ENCODE results near the gene C5orf58. TPM values are rescaled to one million over a fixed set of nuclear protein-coding genes. Genes with fewer than 3 reads are reported as not detected.

Gene C5orf58
- total RNA-seq, 2 experiments from 2014 or later: not detected

- DNase-seq: no peak
- intact Hi-C loops (cut with micrococcal nuclease): no loop called here
- Mint-ChIP-seq H3K9me3 (no peaks in the 10 kb centered on the region), H3K27ac (no peak overlapping the region), H3K36me3 (ENCODE audit: low read depth) (no peaks in the 10 kb centered on the region), H3K4me3 (no peak overlapping the region), H3K27me3 (ENCODE audit: low read depth) (peaks cover 2% of the 10 kb centered on the region), H3K4me1 (ENCODE audit: low read depth) (no peaks in the 10 kb centered on the region)
- CTCF ChIA-PET: interaction anchor here (0.7 to 1.3 kb wide), 4 partner anchors 10 to 135 kb away, joined by 3 to 5 read pairs (median 3); no protein-coding TSS in a partner anchor
Measured at GRCh38 chr5:170206216-170206615, 26.6 kb upstream of the C5orf58 start.

GRCh38 chr5:170206958-170207357, 25.8 kb upstream of the C5orf58 start:
- Mint-ChIP-seq H3K4me3 (no peak overlapping the region), H3K36me3 (ENCODE audit: low read depth) (no peaks in the 10 kb centered on the region), H3K4me1 (ENCODE audit: low read depth) (no peaks in the 10 kb centered on the region), H3K27me3 (ENCODE audit: low read depth) (peaks cover 2% of the 10 kb centered on the region), H3K27ac (no peak overlapping the region), H3K9me3 (no peaks in the 10 kb centered on the region)
- intact Hi-C loops (cut with micrococcal nuclease): no loop called here
- no peak for DNase-seq
- CTCF ChIA-PET: no interaction called here

GRCh38 chr5:170211575-170212334, 21.0 kb upstream of the C5orf58 start:
- Mint-ChIP-seq H3K27me3 (ENCODE audit: low read depth) (peaks cover 2% of the 10 kb centered on the region), H3K27ac (no peak overlapping the region), H3K4me3 (no peak overlapping the region), H3K9me3 (no peaks in the 10 kb centered on the region), H3K36me3 (ENCODE audit: low read depth) (no peaks in the 10 kb centered on the region), H3K4me1 (ENCODE audit: low read depth) (no peaks in the 10 kb centered on the region)
- intact Hi-C loops (cut with micrococcal nuclease): no loop called here
- DNase-seq: no peak
- CTCF ChIA-PET: interaction anchor here (0.5 to 2.4 kb wide), 3 partner anchors 15 to 174 kb away, joined by 3 to 9 read pairs (median 3); no protein-coding TSS in a partner anchor

GRCh38 chr5:170216257-170216864, 16.4 kb upstream of the C5orf58 start:
- H3K9me3 Mint-ChIP-seq: no peaks in the 10 kb centered on the region
- intact Hi-C loops (cut with micrococcal nuclease): loop anchor here (1.0 kb wide), 1 partner anchor 116 kb away; no protein-coding TSS in a partner anchor
- CTCF ChIA-PET: interaction anchor here (1.1 to 1.4 kb wide), 3 partner anchors 9 to 116 kb away, joined by 3 to 11 read pairs (median 4); no protein-coding TSS in a partner anchor
- no peaks in the 10 kb centered on the region for H3K4me1 Mint-ChIP-seq (ENCODE audit: low read depth)
- H3K27ac Mint-ChIP-seq: no peak overlapping the region
- no peaks in the 10 kb centered on the region for H3K27me3 Mint-ChIP-seq (ENCODE audit: low read depth)
- H3K36me3 Mint-ChIP-seq (ENCODE audit: low read depth): no peaks in the 10 kb centered on the region
- no peak overlapping the region for H3K4me3 Mint-ChIP-seq
- DNase-seq: peak; percentile 33

- DNase-seq: no peak
- CTCF ChIA-PET: interaction anchor here (0.7 to 3.8 kb wide), 7 partner anchors 8 to 203 kb away, joined by 3 to 18 read pairs (median 4); no protein-coding TSS in a partner anchor
- no peak overlapping the region for H3K27ac Mint-ChIP-seq
- H3K4me1 Mint-ChIP-seq (ENCODE audit: low read depth): no peaks in the 10 kb centered on the region
- no peak overlapping the region for H3K4me3 Mint-ChIP-seq
- H3K36me3 Mint-ChIP-seq (ENCODE audit: low read depth): no peaks in the 10 kb centered on the region
- intact Hi-C loops (cut with micrococcal nuclease): no loop called here
- H3K27me3 Mint-ChIP-seq (ENCODE audit: low read depth): no peaks in the 10 kb centered on the region
- H3K9me3 Mint-ChIP-seq: no peaks in the 10 kb centered on the region
Measured at GRCh38 chr5:170217831-170218230, 15.0 kb upstream of the C5orf58 start.

GRCh38 chr5:170218726-170219125, 14.1 kb upstream of the C5orf58 start:
- Mint-ChIP-seq H3K27me3 (ENCODE audit: low read depth) (no peaks in the 10 kb centered on the region), H3K9me3 (no peaks in the 10 kb centered on the region), H3K27ac (no peak overlapping the region), H3K36me3 (ENCODE audit: low read depth) (no peaks in the 10 kb centered on the region), H3K4me3 (no peak overlapping the region), H3K4me1 (ENCODE audit: low read depth) (no peaks in the 10 kb centered on the region)
- intact Hi-C loops (cut with micrococcal nuclease): no loop called here
- no peak for DNase-seq
- CTCF ChIA-PET: interaction anchor here (1.2 to 10.6 kb wide), 3 partner anchors 35 to 200 kb away, joined by 4 to 105 read pairs (median 18); no protein-coding TSS in a partner anchor

- CTCF ChIA-PET: interaction anchor here (0.7 to 10.6 kb wide), 7 partner anchors 16 to 199 kb away, joined by 3 to 105 read pairs (median 4); no protein-coding TSS in a partner anchor
- no peaks in the 10 kb centered on the region for H3K27me3 Mint-ChIP-seq (ENCODE audit: low read depth)
- H3K9me3 Mint-ChIP-seq: no peaks in the 10 kb centered on the region
- intact Hi-C loops (cut with micrococcal nuclease): no loop called here
- no peaks in the 10 kb centered on the region for H3K4me1 Mint-ChIP-seq (ENCODE audit: low read depth)
- no peaks in the 10 kb centered on the region for H3K36me3 Mint-ChIP-seq (ENCODE audit: low read depth)
- DNase-seq: peak; percentile 5
- H3K27ac Mint-ChIP-seq: no peak overlapping the region
- H3K4me3 Mint-ChIP-seq: no peak overlapping the region
Measured at GRCh38 chr5:170219615-170220014, 13.2 kb upstream of the C5orf58 start.

- intact Hi-C loops (cut with micrococcal nuclease): no loop called here
- CTCF ChIA-PET: interaction anchor here (0.7 to 10.6 kb wide), 7 partner anchors 15 to 199 kb away, joined by 3 to 105 read pairs (median 4); no protein-coding TSS in a partner anchor
- Mint-ChIP-seq H3K27ac (no peak overlapping the region), H3K4me3 (no peak overlapping the region), H3K27me3 (ENCODE audit: low read depth) (no peaks in the 10 kb centered on the region), H3K4me1 (ENCODE audit: low read depth) (no peaks in the 10 kb centered on the region), H3K36me3 (ENCODE audit: low read depth) (no peaks in the 10 kb centered on the region), H3K9me3 (no peaks in the 10 kb centered on the region)
- DNase-seq: no peak
Measured at GRCh38 chr5:170220191-170220590, 12.6 kb upstream of the C5orf58 start.

- CTCF ChIA-PET: interaction anchor here (1.1 to 10.6 kb wide), 4 partner anchors 118 to 198 kb away, joined by 3 to 105 read pairs (median 14); no protein-coding TSS in a partner anchor
Measured at GRCh38 chr5:170221327-170221741, 11.5 kb upstream of the C5orf58 start.

GRCh38 chr5:170223360-170223759, 9.4 kb upstream of the C5orf58 start:
- no peak for DNase-seq
- intact Hi-C loops (cut with micrococcal nuclease): no loop called here
- CTCF ChIA-PET: interaction anchor here (0.8 to 10.6 kb wide), 13 partner anchors 13 to 196 kb away, joined by 3 to 105 read pairs (median 4); no protein-coding TSS in a partner anchor
- Mint-ChIP-seq H3K27ac (no peak overlapping the region), H3K36me3 (ENCODE audit: low read depth) (no peaks in the 10 kb centered on the region), H3K4me3 (no peak overlapping the region), H3K9me3 (no peaks in the 10 kb centered on the region), H3K4me1 (ENCODE audit: low read depth) (peaks cover 7% of the 10 kb centered on the region), H3K27me3 (ENCODE audit: low read depth) (no peaks in the 10 kb centered on the region)

More at GRCh38 chr5:170221327-170221741, 11.5 kb upstream of the C5orf58 start:
- Mint-ChIP-seq H3K9me3 (no peaks in the 10 kb centered on the region), H3K36me3 (ENCODE audit: low read depth) (no peaks in the 10 kb centered on the region), H3K4me3 (no peak overlapping the region), H3K27ac (no peak overlapping the region), H3K27me3 (ENCODE audit: low read depth) (no peaks in the 10 kb centered on the region), H3K4me1 (ENCODE audit: low read depth) (peaks cover 3% of the 10 kb centered on the region)
- no peak for DNase-seq
- intact Hi-C loops (cut with micrococcal nuclease): no loop called here

- DNase-seq: no peak
- Mint-ChIP-seq H3K9me3 (no peaks in the 10 kb centered on the region), H3K27me3 (ENCODE audit: low read depth) (no peaks in the 10 kb centered on the region), H3K4me3 (no peak overlapping the region), H3K36me3 (ENCODE audit: low read depth) (no peaks in the 10 kb centered on the region), H3K27ac (no peak overlapping the region), H3K4me1 (ENCODE audit: low read depth) (peaks cover 7% of the 10 kb centered on the region)
- intact Hi-C loops (cut with micrococcal nuclease): no loop called here
- CTCF ChIA-PET: interaction anchor here (0.8 to 10.6 kb wide), 13 partner anchors 39 to 202 kb away, joined by 3 to 105 read pairs (median 4); no protein-coding TSS in a partner anchor
Measured at GRCh38 chr5:170223906-170224305, 8.9 kb upstream of the C5orf58 start.
